AML-193 (cell line): ENCODE data around the gene SPAAR.

ENCODE experiments used
- DNase-seq, 2 experiments: peaks; one replicate each; lab custom pipeline; 2025; lab: John Stamatoyannopoulos, UW

Gene SPAAR

DNA sequence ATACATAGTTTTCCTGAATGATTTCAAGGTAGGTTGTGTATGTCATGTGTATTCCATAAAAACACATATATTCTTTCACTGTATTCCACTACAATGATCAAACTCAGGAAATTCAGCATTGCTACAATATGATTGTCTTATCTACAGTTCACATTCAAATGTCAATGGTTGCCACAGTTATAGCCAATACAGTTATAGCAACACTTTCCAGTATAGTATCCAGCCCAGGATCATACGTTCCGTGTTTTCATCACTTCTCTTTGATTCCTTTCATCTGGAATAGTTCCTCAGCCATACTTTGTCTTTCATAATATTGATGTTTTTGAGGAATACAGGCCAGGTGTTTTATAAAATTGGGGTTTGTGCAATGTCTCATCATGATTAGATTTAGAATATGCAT, 39.2 kb downstream of the SPAAR start:
- DNase-seq = no peak

- DNase-seq = no peak
Measured at GRCh38 chr9:35948901-35949318, 39.6 kb downstream of the SPAAR start.

DNA sequence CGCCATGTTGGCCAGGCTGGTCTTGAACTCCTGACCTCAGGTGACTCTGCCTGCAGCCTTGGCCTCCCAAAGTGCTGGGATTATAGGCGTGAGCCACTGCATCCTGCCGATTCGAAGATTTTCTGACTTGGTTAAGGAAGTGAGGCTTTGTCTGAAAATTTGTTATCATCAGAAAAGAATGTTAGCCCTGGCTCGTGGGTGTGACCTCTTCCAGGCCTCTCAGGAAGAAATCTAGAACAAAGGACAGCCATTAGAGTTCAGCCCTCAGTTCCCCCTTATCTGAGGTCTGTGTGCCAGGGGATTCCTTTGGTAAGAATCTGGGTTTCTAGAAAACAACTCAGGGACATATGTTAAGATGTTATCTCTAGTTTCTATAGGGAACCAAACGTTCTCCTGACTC, 42.4 kb downstream of the SPAAR start:
- no peak for DNase-seq

- no peak for DNase-seq
Measured at GRCh38 chr9:35952526-35953191, 43.4 kb downstream of the SPAAR start.

DNA sequence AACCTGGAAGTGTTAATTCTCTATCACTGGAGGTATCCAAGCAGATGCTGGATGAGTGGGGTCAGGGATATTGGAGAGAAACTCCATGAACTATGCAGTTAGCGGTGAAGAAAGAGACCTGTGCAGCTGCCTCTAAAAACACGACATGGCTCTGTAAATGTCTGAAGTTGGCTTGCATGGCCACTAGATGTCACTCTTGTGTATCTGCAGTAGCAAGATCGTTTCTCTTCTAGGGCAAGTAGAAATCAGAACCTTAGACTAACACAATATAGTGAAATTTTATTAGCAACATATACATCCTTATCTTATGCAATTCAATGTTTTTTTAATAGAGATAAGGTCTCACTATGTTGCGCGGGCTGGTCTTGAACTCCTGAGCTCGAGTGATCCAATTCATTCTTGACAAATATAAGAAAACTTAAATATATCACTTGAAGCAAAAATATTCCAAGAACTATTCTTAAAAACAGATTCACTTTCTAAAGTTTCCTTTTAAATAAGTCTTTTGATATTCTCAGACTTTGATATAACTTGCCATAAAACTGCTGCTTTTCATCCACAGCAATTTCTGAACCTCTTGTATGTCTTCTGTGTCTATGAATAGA, 45.8 kb downstream of the SPAAR start:
- peak; percentile 72 to 76 for DNase-seq

DNA sequence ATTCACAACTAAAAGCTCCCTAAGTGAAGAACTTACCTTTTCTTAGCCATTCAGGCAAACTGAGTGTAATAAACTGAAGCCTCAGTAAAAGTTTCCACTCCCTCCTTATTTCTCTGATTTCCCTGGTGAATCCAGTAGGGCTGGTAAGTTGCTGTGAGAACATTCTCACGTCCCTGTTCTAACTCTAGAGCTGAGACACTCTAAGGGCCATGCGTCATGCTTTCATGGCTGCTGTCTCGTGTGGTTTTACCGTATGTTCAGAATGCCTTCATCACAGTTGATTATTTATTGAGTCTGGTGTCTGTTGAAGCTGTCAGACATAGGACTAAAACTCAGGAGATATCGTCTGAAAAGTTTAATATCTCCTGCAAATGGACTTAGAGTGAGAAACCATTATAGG, 47.4 kb downstream of the SPAAR start:
- DNase-seq = no peak

DNA sequence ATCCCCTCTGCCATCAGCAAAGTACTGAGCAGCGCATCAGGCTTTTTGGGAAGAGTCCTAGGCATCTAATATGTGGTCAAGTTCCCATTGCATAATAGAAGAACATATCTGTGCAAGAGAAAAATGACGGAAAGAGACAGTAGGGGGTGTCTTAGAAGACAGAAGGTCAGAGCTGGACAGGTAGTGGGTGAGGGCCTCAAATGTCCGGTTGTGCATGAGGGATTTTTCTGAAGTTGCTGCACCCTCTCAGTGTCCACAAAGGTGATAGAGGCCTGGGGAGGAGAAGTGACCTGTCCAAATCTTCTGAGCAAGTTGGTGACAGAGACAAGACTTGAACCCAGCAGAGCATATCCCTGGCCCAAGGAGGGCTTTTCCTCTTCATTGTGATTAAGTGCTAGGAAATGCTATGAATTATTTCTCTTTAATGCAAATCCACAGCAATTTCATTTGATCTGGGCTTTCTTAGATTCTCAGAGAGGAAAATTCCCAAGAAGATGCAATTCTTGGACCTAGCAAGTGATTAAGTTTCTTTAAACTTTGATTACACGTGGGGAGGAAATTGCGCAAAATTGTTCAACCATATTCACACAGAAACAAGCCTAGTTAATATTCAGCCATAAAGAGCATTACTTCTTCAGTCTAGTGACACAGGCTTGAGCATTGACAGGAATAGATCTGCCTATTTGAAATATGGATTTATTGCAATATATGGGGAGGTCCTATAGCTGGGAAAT, 49.0 kb downstream of the SPAAR start, which contains the start of gene OR2S2:
OR2S2 (minus strand) TSS at position 51 of the 734 bp plus-strand sequence. CDS start 56 bp downstream, outside the sequence.
- no peak for DNase-seq

DNA sequence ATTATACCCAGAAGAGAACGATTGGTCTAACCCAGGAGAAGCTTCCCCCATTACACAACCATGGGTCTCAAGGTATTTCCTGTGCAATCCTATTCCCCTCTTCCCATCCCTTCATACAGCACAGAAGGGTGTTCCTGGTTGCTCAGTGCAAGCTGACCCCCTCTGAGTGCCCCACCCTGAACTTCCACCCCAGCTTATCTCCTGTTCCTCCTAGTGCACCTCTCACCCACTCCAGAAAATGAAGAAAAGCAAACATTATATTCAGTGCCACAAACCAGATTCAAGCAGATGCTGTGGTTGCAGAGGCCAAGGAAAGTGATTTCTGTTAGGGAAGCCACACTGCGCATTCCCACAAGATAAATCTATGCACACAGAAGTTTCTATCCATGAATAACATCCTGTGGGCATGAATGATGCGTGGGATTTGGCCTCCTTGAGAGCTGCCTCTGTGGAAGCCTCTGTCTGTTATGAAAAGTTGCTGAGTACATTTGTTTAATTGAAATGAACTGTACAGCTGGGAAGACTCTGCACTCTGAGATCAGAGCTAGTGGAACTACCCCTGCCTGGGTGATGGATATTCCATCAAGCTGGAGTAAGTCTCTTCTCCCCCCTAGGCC, 50.9 kb downstream of the SPAAR start:
- DNase-seq = no peak
